22Rv1 (cell line): ENCODE measurements around the gene SPHK2.

Source experiments
- ZFX ChIP-seq: fragments of 450-650 bp; IDR thresholded peaks from 2 replicates; pipeline ENCODE4 v1.6.1; 2017; ENCODE audit warnings: antibody characterized with exemption, borderline replicate concordance
- TF ChIP-seq, protein P1 (sequence below): fragments of 450-650 bp; IDR thresholded peaks from 2 replicates; pipeline ENCODE4 v1.5.1; 2017; ENCODE audit warnings: mild to moderate bottlenecking

DNA sequence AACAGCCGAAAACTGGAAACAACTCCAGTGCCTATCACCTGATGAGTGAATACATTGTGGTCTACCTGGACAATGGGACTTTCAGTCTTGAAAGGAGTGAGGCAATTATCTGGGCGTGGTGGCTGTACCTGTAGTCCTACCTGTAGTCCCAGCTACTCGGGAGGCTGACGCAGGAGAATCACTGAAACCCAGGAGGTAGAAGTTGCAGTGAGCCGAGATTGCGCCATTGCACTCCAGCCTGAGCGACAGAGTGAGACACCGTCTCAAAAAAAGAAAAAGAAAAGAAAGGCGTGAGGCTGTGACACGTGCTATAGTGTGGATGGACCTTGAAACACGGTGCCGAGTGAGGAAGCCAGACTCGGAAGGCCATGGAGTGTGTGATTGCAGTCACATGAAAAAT, 57.6 kb downstream of the SPHK2 start:
- TF ChIP-seq, protein P1, sequence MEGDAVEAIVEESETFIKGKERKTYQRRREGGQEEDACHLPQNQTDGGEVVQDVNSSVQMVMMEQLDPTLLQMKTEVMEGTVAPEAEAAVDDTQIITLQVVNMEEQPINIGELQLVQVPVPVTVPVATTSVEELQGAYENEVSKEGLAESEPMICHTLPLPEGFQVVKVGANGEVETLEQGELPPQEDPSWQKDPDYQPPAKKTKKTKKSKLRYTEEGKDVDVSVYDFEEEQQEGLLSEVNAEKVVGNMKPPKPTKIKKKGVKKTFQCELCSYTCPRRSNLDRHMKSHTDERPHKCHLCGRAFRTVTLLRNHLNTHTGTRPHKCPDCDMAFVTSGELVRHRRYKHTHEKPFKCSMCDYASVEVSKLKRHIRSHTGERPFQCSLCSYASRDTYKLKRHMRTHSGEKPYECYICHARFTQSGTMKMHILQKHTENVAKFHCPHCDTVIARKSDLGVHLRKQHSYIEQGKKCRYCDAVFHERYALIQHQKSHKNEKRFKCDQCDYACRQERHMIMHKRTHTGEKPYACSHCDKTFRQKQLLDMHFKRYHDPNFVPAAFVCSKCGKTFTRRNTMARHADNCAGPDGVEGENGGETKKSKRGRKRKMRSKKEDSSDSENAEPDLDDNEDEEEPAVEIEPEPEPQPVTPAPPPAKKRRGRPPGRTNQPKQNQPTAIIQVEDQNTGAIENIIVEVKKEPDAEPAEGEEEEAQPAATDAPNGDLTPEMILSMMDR = no peak
- TF ChIP-seq ZFX = no peak
